ENCODE results near the gene PBX3.

- TF ChIP-seq, protein P1, sequence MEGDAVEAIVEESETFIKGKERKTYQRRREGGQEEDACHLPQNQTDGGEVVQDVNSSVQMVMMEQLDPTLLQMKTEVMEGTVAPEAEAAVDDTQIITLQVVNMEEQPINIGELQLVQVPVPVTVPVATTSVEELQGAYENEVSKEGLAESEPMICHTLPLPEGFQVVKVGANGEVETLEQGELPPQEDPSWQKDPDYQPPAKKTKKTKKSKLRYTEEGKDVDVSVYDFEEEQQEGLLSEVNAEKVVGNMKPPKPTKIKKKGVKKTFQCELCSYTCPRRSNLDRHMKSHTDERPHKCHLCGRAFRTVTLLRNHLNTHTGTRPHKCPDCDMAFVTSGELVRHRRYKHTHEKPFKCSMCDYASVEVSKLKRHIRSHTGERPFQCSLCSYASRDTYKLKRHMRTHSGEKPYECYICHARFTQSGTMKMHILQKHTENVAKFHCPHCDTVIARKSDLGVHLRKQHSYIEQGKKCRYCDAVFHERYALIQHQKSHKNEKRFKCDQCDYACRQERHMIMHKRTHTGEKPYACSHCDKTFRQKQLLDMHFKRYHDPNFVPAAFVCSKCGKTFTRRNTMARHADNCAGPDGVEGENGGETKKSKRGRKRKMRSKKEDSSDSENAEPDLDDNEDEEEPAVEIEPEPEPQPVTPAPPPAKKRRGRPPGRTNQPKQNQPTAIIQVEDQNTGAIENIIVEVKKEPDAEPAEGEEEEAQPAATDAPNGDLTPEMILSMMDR (optimal IDR thresholded peaks at IDR 0.05 in 1 of 3, IDR thresholded peaks at IDR 0.05 in 1 of 3, conservative IDR thresholded peaks at IDR 0.05 in 1 of 3; ENCODE audit: extremely low read depth in 1 of 3, insufficient read depth in 2 of 3, low read length in 3 of 3): no peak
- no peak for TF ChIP-seq EZH2 (IDR thresholded peaks at IDR 0.05; ENCODE audit: low read length)
Measured at GRCh38 chr9:125847735-125848134, 100.6 kb downstream of the PBX3 start.
